ENCODE results near the gene RGS9. TPM values are rescaled to one million over a fixed set of nuclear protein-coding genes. Genes with fewer than 3 reads are reported as not detected.

The RGS9 gene
- total and polyA plus RNA-seq, 10 of the 15 experiments (the other 5 are each of a cell fraction or from before 2014, with no cell fraction given): 1.1 to 10.6 (median 5.6) TPM

- intact Hi-C loops (cut with micrococcal nuclease; ENCODE audit: unreplicated experiment): no loop called here
- H3K4me3 ChIP-seq: no peak overlapping the region
Observed at GRCh38 chr17:65172496-65173136, 35.4 kb downstream of the RGS9 start.

More at GRCh38 chr17:65172496-65173136, 35.4 kb downstream of the RGS9 start:
- ChIA-PET RAD21 (ENCODE audit: unreplicated experiment) (no interaction called here), CTCF (interaction anchor here (1.5 kb wide), 1 partner anchor 17 kb away, joined by 4 read pairs; no protein-coding TSS in a partner anchor), POLR2A (no interaction called here), SMC1A (ENCODE audit: uncharacterized antibody, unreplicated experiment) (interaction anchor here (0.6 to 1.0 kb wide), 2 partner anchors 10 to 486 kb away, joined by 3 to 4 read pairs; no protein-coding TSS in a partner anchor)
- H3K27ac ChIP-seq (ENCODE audit: control insufficient read depth, insufficient read depth): no peak overlapping the region
- 91% methylated on average over 11 of the region's 11 CpGs for WGBS (ENCODE audit: insufficient coverage, insufficient replicate concordance, low lambda C conversion rate, missing lambda C conversion rate)
- no peaks in the 10 kb centered on the region for H4K20me1 ChIP-seq (ENCODE audit: control insufficient read depth, insufficient read depth)
- H3K9ac ChIP-seq (ENCODE audit: control insufficient read depth, insufficient read depth, low read length): no peak overlapping the region
- BruUV-seq (replicated peaks): no TSS peak
- no peak for DNase-seq (ENCODE audit: low read depth, low spot score)
- TF ChIP-seq CREM (IDR thresholded peaks at IDR 0.05; ENCODE audit: low read depth): no peak
- TF ChIP-seq IKZF2 (IDR thresholded peaks at IDR 0.05): no peak
- no peak for TF ChIP-seq ZZZ3 (IDR thresholded peaks at IDR 0.05; ENCODE audit: control insufficient read depth, insufficient read length, low read depth)
- no peak for TF ChIP-seq ZBTB4 (CRISPR knock-in tag; IDR thresholded peaks at IDR 0.05)
- no peak for TF ChIP-seq HDAC2 (IDR thresholded peaks at IDR 0.05)
- TF ChIP-seq YY1 (IDR thresholded peaks at IDR 0.05; ENCODE audit: low read depth, low read length): no peak
- TF ChIP-seq, protein P1, sequence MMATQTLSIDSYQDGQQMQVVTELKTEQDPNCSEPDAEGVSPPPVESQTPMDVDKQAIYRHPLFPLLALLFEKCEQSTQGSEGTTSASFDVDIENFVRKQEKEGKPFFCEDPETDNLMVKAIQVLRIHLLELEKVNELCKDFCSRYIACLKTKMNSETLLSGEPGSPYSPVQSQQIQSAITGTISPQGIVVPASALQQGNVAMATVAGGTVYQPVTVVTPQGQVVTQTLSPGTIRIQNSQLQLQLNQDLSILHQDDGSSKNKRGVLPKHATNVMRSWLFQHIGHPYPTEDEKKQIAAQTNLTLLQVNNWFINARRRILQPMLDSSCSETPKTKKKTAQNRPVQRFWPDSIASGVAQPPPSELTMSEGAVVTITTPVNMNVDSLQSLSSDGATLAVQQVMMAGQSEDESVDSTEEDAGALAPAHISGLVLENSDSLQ (IDR thresholded peaks at IDR 0.05): no peak
- TF ChIP-seq, protein P2, sequence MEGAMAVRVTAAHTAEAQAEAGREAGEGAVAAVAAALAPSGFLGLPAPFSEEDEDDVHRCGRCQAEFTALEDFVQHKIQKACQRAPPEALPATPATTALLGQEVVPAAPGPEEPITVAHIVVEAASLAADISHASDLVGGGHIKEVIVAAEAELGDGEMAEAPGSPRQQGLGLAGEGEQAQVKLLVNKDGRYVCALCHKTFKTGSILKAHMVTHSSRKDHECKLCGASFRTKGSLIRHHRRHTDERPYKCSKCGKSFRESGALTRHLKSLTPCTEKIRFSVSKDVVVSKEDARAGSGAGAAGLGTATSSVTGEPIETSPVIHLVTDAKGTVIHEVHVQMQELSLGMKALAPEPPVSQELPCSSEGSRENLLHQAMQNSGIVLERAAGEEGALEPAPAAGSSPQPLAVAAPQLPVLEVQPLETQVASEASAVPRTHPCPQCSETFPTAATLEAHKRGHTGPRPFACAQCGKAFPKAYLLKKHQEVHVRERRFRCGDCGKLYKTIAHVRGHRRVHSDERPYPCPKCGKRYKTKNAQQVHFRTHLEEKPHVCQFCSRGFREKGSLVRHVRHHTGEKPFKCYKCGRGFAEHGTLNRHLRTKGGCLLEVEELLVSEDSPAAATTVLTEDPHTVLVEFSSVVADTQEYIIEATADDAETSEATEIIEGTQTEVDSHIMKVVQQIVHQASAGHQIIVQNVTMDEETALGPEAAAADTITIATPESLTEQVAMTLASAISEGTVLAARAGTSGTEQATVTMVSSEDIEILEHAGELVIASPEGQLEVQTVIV (IDR thresholded peaks at IDR 0.05; ENCODE audit: borderline replicate concordance, partially characterized antibody): no peak
- no peak for TF ChIP-seq JUND (IDR thresholded peaks at IDR 0.05; ENCODE audit: low read depth, low read length)
- H3K36me3 ChIP-seq (ENCODE audit: control insufficient read depth in 2 of 2, insufficient read depth in 2 of 2, low read length in 1 of 2): no peaks in the 10 kb centered on the region
- no peak for FAIRE-seq
- no peaks in the 10 kb centered on the region for H3K79me2 ChIP-seq (ENCODE audit: control insufficient read depth, insufficient read depth, low read length)
- no peaks in the 10 kb centered on the region for H3K9me3 ChIP-seq (replicated peaks; ENCODE audit: control insufficient read depth, insufficient read depth, low read length)
- in situ Hi-C loops (cut with MboI): no loop called here
- H3K27me3 ChIP-seq (replicated peaks in 1 of 2; ENCODE audit: control insufficient read depth in 2 of 2, insufficient read depth in 2 of 2, low read length in 1 of 2): no peaks in the 10 kb centered on the region
- H2AFZ ChIP-seq (ENCODE audit: control insufficient read depth, low read depth, low read length): no peak overlapping the region
- H3K4me2 ChIP-seq (ENCODE audit: control insufficient read depth, insufficient read depth): no peak overlapping the region
- H3K4me1 ChIP-seq (ENCODE audit: control insufficient read depth, insufficient read depth, low read length): peaks cover 24% of the 10 kb centered on the region
- ATAC-seq: no peak

All from GM12878 (cell line).